GM18861 (cell line): ENCODE measurements around the gene HSPB6.
"Not testable (repeated sequence)": the region's sequence is repeated elsewhere in the genome, so short reads cannot be mapped to it uniquely, and the experiment has no call there.

Experiments
- ATAC-seq: cut with Tn5 transposase; IDR thresholded peaks from one replicate; pipeline ENCODE4 v1.9.1; 2021; ENCODE audit not compliant: unreplicated experiment

The HSPB6 gene

GRCh38 chr19:35786299-35787160, 29.7 kb upstream of the HSPB6 start:
- ATAC-seq, result no peak

- ATAC-seq, result no peak
These were observed 28.5 kb upstream of the HSPB6 start for GRCh38 chr19:35785339-35785627.

DNA sequence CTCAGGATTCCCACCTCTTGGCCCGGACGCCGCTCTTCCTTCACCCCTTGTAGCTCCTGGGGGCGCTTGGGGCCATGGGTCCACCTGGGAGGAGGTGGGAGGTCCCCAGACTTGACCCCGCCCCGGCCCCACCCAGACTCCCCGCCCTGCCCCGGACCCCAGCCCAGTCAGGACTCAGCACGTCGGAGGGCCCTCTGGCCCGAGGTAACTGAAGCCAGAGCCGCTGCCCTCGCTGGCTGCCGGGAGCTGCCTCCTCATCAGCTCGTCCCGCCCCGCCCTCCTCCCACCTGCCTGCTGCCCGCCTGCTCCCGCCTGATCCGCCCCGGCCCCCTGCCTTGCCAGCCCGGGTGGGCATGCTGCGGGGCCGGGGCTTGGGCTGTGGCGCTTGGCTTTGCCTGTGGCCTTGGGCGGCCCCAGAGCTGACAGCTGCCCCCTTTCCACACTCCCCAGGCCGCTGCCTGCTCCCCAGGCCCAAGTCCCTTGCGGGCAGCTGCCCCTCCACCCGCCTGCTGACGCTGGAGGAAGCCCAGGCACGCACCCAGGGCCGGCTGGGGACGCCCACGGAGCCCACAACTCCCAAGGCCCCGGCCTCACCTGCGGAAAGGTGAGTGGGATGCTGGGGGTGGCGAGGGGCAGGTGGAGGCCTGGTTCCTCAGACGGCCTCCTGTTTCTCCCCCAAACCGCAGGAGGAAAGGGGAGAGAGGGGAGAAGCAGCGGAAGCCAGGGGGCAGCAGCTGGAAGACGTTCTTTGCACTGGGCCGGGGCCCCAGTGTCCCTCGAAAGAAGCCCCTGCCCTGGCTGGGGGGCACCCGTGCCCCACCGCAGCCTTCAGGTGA, 27.9 kb upstream of the HSPB6 start:
- ATAC-seq, result no peak

GRCh38 chr19:35783469-35784434, 26.9 kb upstream of the HSPB6 start:
- no peak for ATAC-seq

GRCh38 chr19:35782589-35782988, 25.8 kb upstream of the HSPB6 start:
- no peak for ATAC-seq

GRCh38 chr19:35781650-35782049, 24.8 kb upstream of the HSPB6 start:
- ATAC-seq, result no peak

- no peak for ATAC-seq
These were observed 23.9 kb upstream of the HSPB6 start for GRCh38 chr19:35780717-35781116.

GRCh38 chr19:35780058-35780457, 23.2 kb upstream of the HSPB6 start:
- no peak for ATAC-seq

GRCh38 chr19:35779033-35779432, 22.2 kb upstream of the HSPB6 start:
- ATAC-seq, result no peak

DNA sequence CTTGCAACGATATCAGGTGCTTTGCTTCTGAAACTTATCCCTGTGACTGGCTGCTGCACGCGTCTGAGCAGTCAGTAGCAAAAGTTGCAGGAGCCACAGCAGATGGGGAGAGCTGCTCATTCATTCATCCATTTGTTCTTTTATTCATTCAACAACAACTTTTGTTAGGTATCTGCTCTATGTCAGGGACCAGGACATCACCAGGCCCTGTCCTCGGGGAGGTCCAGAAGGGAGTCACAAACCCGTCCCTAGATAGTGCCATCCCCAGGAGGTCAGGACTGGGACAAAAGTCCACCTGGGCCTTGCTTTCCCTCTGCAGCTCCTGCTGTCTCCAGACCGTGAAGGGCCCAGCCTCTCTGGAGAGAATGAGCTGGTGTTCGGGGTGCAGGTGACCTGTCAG, 21.1 kb upstream of the HSPB6 start:
- no peak for ATAC-seq

DNA sequence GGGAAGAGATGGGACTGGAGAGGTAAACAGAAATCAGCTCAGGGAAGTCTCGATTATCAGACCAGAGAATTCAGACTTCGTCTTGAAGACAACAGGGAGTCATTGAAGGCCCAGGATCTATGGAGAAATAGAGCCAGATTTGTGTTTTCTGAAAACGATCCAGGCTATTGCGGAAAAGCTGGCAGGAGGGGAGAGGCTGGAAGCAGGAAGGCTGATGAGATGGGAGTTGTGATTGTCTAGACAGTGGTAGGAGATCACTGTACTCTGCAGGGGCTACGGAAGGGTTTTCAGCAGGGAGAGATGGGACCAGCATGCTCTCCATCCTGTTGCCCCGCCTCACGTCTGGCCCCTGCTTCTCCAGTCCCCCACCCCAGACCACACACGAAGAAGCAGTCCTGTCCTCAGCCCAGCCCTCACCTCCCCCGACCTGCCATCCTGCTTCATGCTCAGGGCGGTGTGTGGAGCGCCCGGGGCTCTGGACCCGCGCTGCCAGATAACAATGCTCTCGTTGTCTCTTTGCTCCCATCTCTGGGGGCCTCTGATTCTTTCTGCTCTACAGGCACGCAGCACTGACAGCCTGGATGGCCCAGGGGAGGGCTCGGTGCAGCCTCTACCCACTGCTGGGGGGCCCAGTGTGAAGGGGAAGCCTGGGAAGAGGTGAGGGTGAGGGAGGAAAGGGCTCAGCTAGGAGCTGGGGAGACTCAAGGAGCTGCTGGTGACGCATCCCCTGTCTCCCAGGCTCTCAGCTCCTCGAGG, 20.4 kb upstream of the HSPB6 start:
- ATAC-seq, result no peak

DNA sequence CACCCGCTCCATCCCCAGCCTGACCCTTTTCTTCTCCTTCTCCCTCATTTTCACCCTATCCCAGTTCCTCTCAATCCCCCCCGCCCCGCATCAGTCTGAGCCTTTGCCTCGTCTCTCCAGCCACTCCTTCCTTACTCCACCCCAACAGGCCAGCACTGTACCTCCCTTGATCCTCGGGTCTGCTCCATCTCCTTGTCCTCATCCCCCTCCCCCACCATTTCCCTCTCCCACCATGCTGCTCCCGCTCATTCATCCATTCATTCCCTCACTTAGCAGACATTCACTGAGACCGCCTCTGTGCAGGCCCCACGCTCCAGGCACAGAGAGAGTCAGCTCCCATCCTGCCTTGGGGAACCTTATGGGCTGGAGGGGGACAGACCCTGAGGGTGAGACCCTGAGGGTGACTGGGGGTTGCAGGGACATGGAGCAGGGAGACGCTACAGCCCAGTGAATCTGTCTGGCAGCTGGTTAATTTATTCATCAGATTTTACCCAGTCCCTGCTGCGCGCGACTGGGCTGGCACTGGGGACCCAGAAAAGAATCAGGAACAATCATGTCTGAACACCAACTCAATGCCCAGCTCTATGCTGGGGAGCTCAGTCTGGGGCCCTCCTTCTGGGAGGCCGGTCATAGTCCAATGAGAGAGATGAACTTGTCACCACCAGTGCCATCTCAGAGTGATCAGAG, 19.4 kb upstream of the HSPB6 start:
- no peak for ATAC-seq

GRCh38 chr19:35775298-35776101, 18.7 kb upstream of the HSPB6 start, which contains the start of gene ARHGAP33:
Gene ARHGAP33, plus strand, starts transcription at chr19:35775564. Its CDS starts 95 bp downstream, at chr19:35775659.
- peak; percentile 91 for ATAC-seq

GRCh38 chr19:35775046-35775297, 18.1 kb upstream of the HSPB6 start:
- ATAC-seq, result no peak

DNA sequence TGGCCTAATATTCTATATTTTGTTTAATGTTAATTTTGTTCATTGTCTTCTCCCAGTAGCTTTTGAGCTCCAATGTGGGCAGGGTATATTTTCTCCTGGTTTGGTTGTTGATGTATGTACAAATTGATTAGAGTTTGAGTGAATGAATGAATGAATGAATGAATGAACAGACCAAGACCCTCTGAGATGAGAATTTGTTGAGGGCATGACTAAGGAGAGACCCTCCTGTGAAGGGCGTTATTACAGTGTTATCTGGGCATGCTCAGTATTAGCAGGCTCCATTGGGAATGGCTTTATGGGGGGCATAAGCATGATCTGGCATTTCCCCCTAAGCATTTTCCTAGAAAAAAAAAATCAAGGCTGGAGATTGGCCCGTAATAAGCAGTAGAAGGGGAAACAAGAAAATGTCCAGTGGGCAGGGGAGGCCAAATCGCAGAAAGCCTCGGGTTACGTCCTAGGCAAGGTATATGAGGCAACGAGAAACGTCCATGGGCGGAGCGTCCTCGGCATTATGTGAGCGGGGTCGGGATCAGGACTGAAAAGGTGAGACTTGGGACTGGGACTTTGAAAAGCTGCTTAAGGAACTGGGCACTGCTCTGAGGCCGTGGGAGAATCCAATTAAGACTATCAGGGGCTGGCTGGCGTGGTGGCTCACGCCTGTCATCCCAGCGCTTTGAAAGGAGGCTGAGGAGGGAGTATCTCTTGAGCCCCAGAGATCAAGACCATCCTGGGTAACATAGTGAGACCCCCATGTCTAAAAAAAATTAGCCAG, 17.6 kb upstream of the HSPB6 start:
- ATAC-seq, result no peak

- no peak for ATAC-seq
These were observed 16.4 kb upstream of the HSPB6 start for GRCh38 chr19:35773020-35773806.

GRCh38 chr19:35772362-35772761, 15.5 kb upstream of the HSPB6 start:
- ATAC-seq, result not testable (repeated sequence)

GRCh38 chr19:35768082-35768421, 11.2 kb upstream of the HSPB6 start:
- no peak for ATAC-seq
